Lung (tissue), 12 donors: ENCODE results near the gene HCFC1. TPM values are rescaled to one million over a fixed set of nuclear protein-coding genes. Genes with fewer than 3 reads are reported as not detected.

Experiments
- ATAC-seq: fragments of 200-7000 bp; cut with Tn5 transposase; one replicate; pipeline ENCODE4 v1.9.1; 2020; ENCODE audit warnings: moderate number of reproducible peaks; ENCODE audit not compliant: insufficient read depth, low FRiP score
- DNase-seq, 3 donors: peaks; one replicate each; pipeline ENCODE4 v3.0.0-alpha.2; 2013 to 2017
- H3K27ac ChIP-seq, 2 donors: one replicate each; pipeline ENCODE4 v1.5.1; 2013; ENCODE audit warnings: mild to moderate bottlenecking in 2 of 2, moderate library complexity in 2 of 2, control low read depth in 1 of 2, inconsistent platforms in 1 of 2, low read depth in 1 of 2, low read length in 1 of 2
- H3K27me3 ChIP-seq, 3 donors: one replicate each; pipeline ENCODE4 v1.5.1; 2013; ENCODE audit warnings: low read length in 2 of 3; ENCODE audit not compliant: control insufficient read depth in 3 of 3, insufficient read depth in 3 of 3
- H3K36me3 ChIP-seq, 4 donors: one replicate each; pipeline ENCODE4 v1.5.1; 2013; ENCODE audit warnings: low read length in 4 of 4, mild to moderate bottlenecking in 1 of 4, moderate library complexity in 1 of 4; ENCODE audit not compliant: control insufficient read depth in 4 of 4, insufficient read depth in 4 of 4
- H3K4me1 ChIP-seq, 5 donors: one replicate each; pipeline ENCODE4 v1.5.1; 2013; ENCODE audit warnings: low read length in 5 of 5, mild to moderate bottlenecking in 2 of 5, moderate library complexity in 1 of 5; ENCODE audit not compliant: control insufficient read depth in 5 of 5, insufficient read depth in 5 of 5
- H3K4me3 ChIP-seq: one replicate; pipeline ENCODE4 v1.5.1; 2013; ENCODE audit warnings: mild to moderate bottlenecking, control low read depth, moderate library complexity
- H3K9ac ChIP-seq, 2 donors: one replicate each; pipeline ENCODE4 v1.5.1; 2013; ENCODE audit warnings: low read length in 2 of 2, control low read depth in 1 of 2; ENCODE audit not compliant: insufficient read depth in 1 of 2
- H3K9me3 ChIP-seq, 4 donors: one replicate each; pipeline ENCODE4 v1.5.1; 2013; ENCODE audit warnings: low read length in 3 of 4, mild to moderate bottlenecking in 1 of 4, moderate library complexity in 1 of 4; ENCODE audit not compliant: control insufficient read depth in 4 of 4, insufficient read depth in 3 of 4
- WGBS, 2 donors: extraction: QIAGEN DNeasy Blood & Tissue Kit; methylation state at CpG; one replicate each; pipeline ENCODE4 v1.1.7; 2013; 5-methylcytosine and 5-hydroxymethylcytosine counted together
- polyA plus RNA-seq, 2 donors: library from polyadenylated mRNA; stranded (reverse); fragments of 200-250 nt; gene quantifications; one replicate each; pipeline ENCODE4 v1.2.1, GENCODE V29; 2013
- total RNA-seq, 2 donors: library from RNA; depleted of rRNA in 1 of 2; stranded (reverse); fragments of >200 nt in 1 of 2; gene quantifications; one replicate each; pipeline ENCODE4 v1.2.1, GENCODE V29; 2014 to 2021
- TF ChIP-seq, protein P1 (sequence below): IDR thresholded peaks from 2 replicates; pipeline ENCODE4 v1.5.1; 2012; ENCODE audit warnings: mild to moderate bottlenecking; ENCODE audit errors: control extremely low read depth, extremely low read depth
- donor health status: control.
- donor health status: control.
- donor health status: Bipolar disorder and iron deficiency.
- donor health status: healthy.
- donor health status: DM: yes; HTN: yes; CAD: no.

HCFC1 gene
- total and polyA plus RNA-seq, 4 donors: 10.7 to 59.4 (median 24.1) TPM

DNA sequence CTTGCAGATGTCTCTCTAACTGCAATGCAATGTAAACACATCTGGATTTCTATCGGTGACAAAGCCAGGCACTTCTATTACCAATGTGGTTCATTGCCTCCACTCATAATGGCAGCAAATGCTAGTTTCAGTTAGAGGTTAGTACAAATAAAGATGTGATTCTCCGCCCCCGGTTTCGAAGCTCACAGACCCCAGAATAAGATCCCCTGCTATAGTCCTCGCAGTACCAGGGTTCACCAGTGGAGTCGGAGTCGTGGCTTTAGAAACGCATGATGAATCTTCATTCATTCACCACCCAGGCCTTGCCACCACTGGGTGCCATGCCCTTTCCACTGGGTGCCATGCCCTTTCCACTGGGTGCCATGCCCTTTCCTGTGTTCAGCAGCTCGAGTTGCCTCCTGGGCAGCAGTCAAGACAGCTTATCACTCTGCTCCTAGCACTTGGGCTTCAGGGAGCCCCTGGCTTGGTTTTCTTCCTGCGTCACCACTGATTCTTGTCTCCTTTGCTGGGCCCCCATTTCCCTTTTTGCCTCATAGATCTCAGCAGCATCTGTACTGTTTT lies 33.3 kb downstream of the HCFC1 start:
- H3K4me1 ChIP-seq: peaks cover 0 to 8% (median 0%) of the 10 kb centered on the region in 5 donors
- no peak overlapping the region for H3K9ac ChIP-seq
- peaks cover 0 to 7% (median 0%) of the 10 kb centered on the region in 4 donors for H3K36me3 ChIP-seq
- H3K27me3 ChIP-seq: no peaks in the 10 kb centered on the region
- peaks cover 0 to 3% (median 0%) of the 10 kb centered on the region in 4 donors for H3K9me3 ChIP-seq
- H3K4me3 ChIP-seq: no peak overlapping the region
- no peak for DNase-seq
- no peak for ATAC-seq
- WGBS, 2 donors: 73 to 84% methylated on average over 9 to 10 of the region's 10 CpGs
- TF ChIP-seq, protein P1, sequence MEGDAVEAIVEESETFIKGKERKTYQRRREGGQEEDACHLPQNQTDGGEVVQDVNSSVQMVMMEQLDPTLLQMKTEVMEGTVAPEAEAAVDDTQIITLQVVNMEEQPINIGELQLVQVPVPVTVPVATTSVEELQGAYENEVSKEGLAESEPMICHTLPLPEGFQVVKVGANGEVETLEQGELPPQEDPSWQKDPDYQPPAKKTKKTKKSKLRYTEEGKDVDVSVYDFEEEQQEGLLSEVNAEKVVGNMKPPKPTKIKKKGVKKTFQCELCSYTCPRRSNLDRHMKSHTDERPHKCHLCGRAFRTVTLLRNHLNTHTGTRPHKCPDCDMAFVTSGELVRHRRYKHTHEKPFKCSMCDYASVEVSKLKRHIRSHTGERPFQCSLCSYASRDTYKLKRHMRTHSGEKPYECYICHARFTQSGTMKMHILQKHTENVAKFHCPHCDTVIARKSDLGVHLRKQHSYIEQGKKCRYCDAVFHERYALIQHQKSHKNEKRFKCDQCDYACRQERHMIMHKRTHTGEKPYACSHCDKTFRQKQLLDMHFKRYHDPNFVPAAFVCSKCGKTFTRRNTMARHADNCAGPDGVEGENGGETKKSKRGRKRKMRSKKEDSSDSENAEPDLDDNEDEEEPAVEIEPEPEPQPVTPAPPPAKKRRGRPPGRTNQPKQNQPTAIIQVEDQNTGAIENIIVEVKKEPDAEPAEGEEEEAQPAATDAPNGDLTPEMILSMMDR: no peak
- H3K27ac ChIP-seq: no peak overlapping the region

- whole genome bisulfite sequencing, 2 donors: 90% methylated on average over 2 to 3 of the region's 3 CpGs
- no peak for DNase-seq
- ATAC-seq: no peak
- TF ChIP-seq, protein P1: no peak
- no peak overlapping the region for H3K4me3 ChIP-seq
- H3K36me3 ChIP-seq: peaks cover 0 to 8% (median 0%) of the 10 kb centered on the region in 4 donors
- H3K9ac ChIP-seq: no peak overlapping the region
- peaks cover 0 to 8% (median 0%) of the 10 kb centered on the region in 5 donors for H3K4me1 ChIP-seq
- peaks cover 0 to 3% (median 0%) of the 10 kb centered on the region in 4 donors for H3K9me3 ChIP-seq
- no peak overlapping the region for H3K27ac ChIP-seq
- no peaks in the 10 kb centered on the region for H3K27me3 ChIP-seq
These were observed 34.6 kb downstream of the HCFC1 start for GRCh38 chrX:153937056-153937455.

GRCh38 chrX:153935326-153935851 lies 36.2 kb downstream of the HCFC1 start:
- H3K27me3 ChIP-seq: no peaks in the 10 kb centered on the region
- no peak for ATAC-seq
- WGBS, 2 donors: 22 to 26% methylated on average over 17 to 32 of the region's 32 CpGs
- H3K36me3 ChIP-seq: peaks cover 0 to 16% (median 4%) of the 10 kb centered on the region in 4 donors
- H3K4me1 ChIP-seq: peaks cover 0 to 8% (median 0%) of the 10 kb centered on the region in 5 donors
- H3K27ac ChIP-seq: no peak overlapping the region
- peaks cover 0 to 3% (median 0%) of the 10 kb centered on the region in 4 donors for H3K9me3 ChIP-seq
- DNase-seq: no peak
- TF ChIP-seq, protein P1: no peak
- no peak overlapping the region for H3K4me3 ChIP-seq
- no peak overlapping the region for H3K9ac ChIP-seq
